Activated T-helper 9 cell treated with anti-CD3 and anti-CD28 coated beads, Interleukin-2, amount 50 U/mL, for 16 hours (primary cell): ENCODE measurements around the gene RNMT.
"Not testable (repeated sequence)": the region's sequence is repeated elsewhere in the genome, so short reads cannot be mapped to it uniquely, and the experiment has no call there.

ENCODE experiments used
- DNase-seq: peaks from one replicate; pipeline ENCODE4 v3.0.0-alpha.2; 2020; ENCODE audit warnings: low read depth

RNMT gene

GRCh38 chr18:13726232-13726971, at the start of gene RNMT, which contains the start of gene FAM210A:
TSS of gene RNMT (plus strand) at chr18:13726673. CDS start at chr18:13731518, 4,845 bp downstream.
TSS of gene FAM210A (minus strand) at chr18:13726558. CDS start at chr18:13682077, 44,481 bp downstream.
- peak; percentile 91 for DNase-seq

GRCh38 chr18:13677350-13677749, 49.1 kb upstream of the RNMT start:
- not testable (repeated sequence) for DNase-seq

- no peak for DNase-seq
Observed at GRCh38 chr18:13680612-13681011, 45.9 kb upstream of the RNMT start.

GRCh38 chr18:13681701-13682100, 44.8 kb upstream of the RNMT start:
- no peak for DNase-seq

GRCh38 chr18:13684546-13684945, 41.9 kb upstream of the RNMT start:
- DNase-seq = no peak

GRCh38 chr18:13688191-13689136, 38.0 kb upstream of the RNMT start:
- no peak for DNase-seq

- DNase-seq = not testable (repeated sequence)
Observed at GRCh38 chr18:13690060-13690459, 36.4 kb upstream of the RNMT start.

- DNase-seq = not testable (repeated sequence)
Observed at GRCh38 chr18:13695337-13695736, 31.1 kb upstream of the RNMT start.

GRCh38 chr18:13696961-13697360, 29.5 kb upstream of the RNMT start:
- DNase-seq = no peak

- no peak for DNase-seq
Observed at GRCh38 chr18:13700153-13700552, 26.3 kb upstream of the RNMT start.

- no peak for DNase-seq
Observed at GRCh38 chr18:13703899-13704298, 22.6 kb upstream of the RNMT start.

GRCh38 chr18:13710414-13710831, 16.1 kb upstream of the RNMT start:
- DNase-seq = no peak

- DNase-seq = no peak
Observed at GRCh38 chr18:13712400-13713131, 13.9 kb upstream of the RNMT start.

GRCh38 chr18:13713455-13714055, 12.9 kb upstream of the RNMT start:
- no peak for DNase-seq

GRCh38 chr18:13715330-13715729, 11.1 kb upstream of the RNMT start:
- DNase-seq = no peak

GRCh38 chr18:13716916-13717315, 9.6 kb upstream of the RNMT start:
- DNase-seq = no peak

GRCh38 chr18:13720123-13720522, 6.3 kb upstream of the RNMT start:
- no peak for DNase-seq

- DNase-seq = no peak
Observed at GRCh38 chr18:13720847-13721246, 5.6 kb upstream of the RNMT start.

- DNase-seq = no peak
Observed at GRCh38 chr18:13725566-13726231, 774 bp upstream of the RNMT start.

- DNase-seq = peak; percentile 12
Observed at GRCh38 chr18:13726972-13727331, 479 bp downstream of the RNMT start.

- DNase-seq = no peak
Observed at GRCh38 chr18:13730481-13730880, 4.0 kb downstream of the RNMT start.
